ENCODE measurements around the gene B4GALT5.

GRCh38 chr20:49601153-49601924, 112.3 kb downstream of the B4GALT5 start:
- TF ChIP-seq POLR2A (IDR thresholded peaks at IDR 0.05; ENCODE audit: low read depth, low read length) (no peak), TAF1 (IDR thresholded peaks at IDR 0.05; ENCODE audit: borderline replicate concordance, low read depth, low read length) (no peak), POLR2AphosphoS5 (IDR thresholded peaks at IDR 0.05; ENCODE audit: low read depth, low read length) (no peak)
